Dendritic cell treated with granulocyte-macrophage colony-stimulating factor and Interleukin-4, amounts not matched to agents 40 ng/mL and 50 ng/mL, for 4 days (primary cell): ENCODE data around the gene RIOK2.
"Not testable (repeated sequence)": the region's sequence is repeated elsewhere in the genome, so short reads cannot be mapped to it uniquely, and the experiment has no call there.

Source experiments
- H3K27ac Mint-ChIP-seq: one replicate; pipeline ENCODE4 v1.8.0; 2022; ENCODE audit warnings: mild to moderate bottlenecking, mixed read lengths
- H3K27me3 Mint-ChIP-seq: one replicate; pipeline ENCODE4 v1.8.0; 2022; ENCODE audit warnings: mild to moderate bottlenecking, mixed read lengths
- H3K36me3 Mint-ChIP-seq: one replicate; pipeline ENCODE4 v1.8.0; 2022; ENCODE audit warnings: low read depth, mixed read lengths
- H3K4me1 Mint-ChIP-seq: one replicate; pipeline ENCODE4 v1.8.0; 2022; ENCODE audit warnings: low read depth, mixed read lengths
- H3K4me3 Mint-ChIP-seq: one replicate; pipeline ENCODE4 v1.8.0; 2022; ENCODE audit warnings: mild to moderate bottlenecking, moderate library complexity, mixed read lengths
- H3K9me3 Mint-ChIP-seq: one replicate; pipeline ENCODE4 v1.8.0; 2022; ENCODE audit warnings: mixed read lengths
- intact Hi-C: fragments of 100-400 bp; cut with micrococcal nuclease; formaldehyde crosslinking; loops from one replicate; pipeline ENCODE4 v1.15.0; 2022

The RIOK2 gene

DNA sequence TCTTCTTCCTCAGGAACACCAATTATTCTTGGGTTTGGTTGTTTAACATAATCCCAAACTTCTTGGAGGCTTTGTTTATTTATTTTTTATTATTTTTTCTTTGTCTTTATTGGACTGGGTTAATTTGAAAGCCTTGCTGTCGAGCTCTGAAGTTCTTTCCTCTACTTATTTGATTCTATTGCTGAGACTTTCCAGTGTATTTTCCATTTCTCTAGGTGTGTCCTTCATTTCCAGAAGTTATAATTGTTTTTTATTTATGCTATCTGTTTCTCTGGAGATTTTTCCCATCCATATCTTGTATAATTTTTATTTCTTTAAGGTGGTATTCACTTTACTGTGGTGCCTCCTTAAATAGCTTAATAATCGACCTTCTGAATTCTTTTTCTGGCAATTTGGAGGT lies 8.8 kb upstream of the RIOK2 start:
- peaks cover 12% of the 10 kb centered on the region for H3K9me3 Mint-ChIP-seq
- H3K4me1 Mint-ChIP-seq, result peaks cover 6% of the 10 kb centered on the region
- no peak overlapping the region for H3K4me3 Mint-ChIP-seq
- H3K27ac Mint-ChIP-seq, result no peak overlapping the region
- H3K27me3 Mint-ChIP-seq, result peaks cover 1% of the 10 kb centered on the region
- intact Hi-C loops, result no loop called here
- no peaks in the 10 kb centered on the region for H3K36me3 Mint-ChIP-seq

DNA sequence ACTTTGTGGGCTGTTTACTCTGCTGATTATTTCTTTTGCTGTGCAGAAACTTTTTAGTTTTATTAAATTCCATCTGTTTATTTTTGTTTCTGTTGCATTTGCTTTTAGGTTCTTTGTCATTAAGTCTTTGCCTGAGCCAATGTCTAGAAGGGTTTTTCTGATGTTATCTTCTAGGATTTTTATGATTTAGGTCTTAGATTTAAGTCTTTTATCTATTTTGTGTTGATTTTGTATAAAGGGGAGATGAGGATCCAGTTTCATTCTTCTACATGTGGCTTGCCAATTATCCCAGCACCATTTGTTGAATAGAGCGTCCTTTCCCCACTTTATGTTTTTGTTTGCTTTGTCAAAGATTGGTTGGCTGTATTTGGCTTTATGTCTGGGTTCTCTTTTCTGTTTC lies 6.5 kb upstream of the RIOK2 start:
- intact Hi-C loops, result loop anchor here (5.0 to 10.0 kb wide), 2 partner anchors 1588 to 1635 kb away; partner anchors contain the start of genes ARSK and SKIC3
- H3K36me3 Mint-ChIP-seq, H3K27ac Mint-ChIP-seq, H3K27me3 Mint-ChIP-seq, H3K4me1 Mint-ChIP-seq, H3K4me3 Mint-ChIP-seq: not testable (repeated sequence)
- peaks cover 12% of the 10 kb centered on the region for H3K9me3 Mint-ChIP-seq

DNA sequence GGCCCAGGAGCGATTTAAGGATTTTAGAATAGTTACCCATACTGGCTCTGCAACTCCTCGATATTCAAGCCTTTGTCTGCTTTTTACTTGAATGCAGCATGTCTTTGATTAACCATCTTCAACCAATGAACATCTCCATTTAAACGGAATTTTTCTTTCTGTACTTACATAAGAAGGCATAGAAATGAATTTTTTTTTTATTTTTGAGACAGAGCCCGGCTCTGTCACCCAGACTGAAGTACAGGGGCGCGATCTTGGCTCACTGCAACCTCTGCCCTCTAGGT lies 825 bp upstream of the RIOK2 start:
- Mint-ChIP-seq H3K27me3 (peaks cover 2% of the 10 kb centered on the region), H3K4me1 (peaks cover 30% of the 10 kb centered on the region), H3K4me3 (peak overlapping the region; percentile 89), H3K9me3 (no peaks in the 10 kb centered on the region), H3K27ac (peak overlapping the region; percentile 96), H3K36me3 (peaks cover 37% of the 10 kb centered on the region)
- intact Hi-C loops, result loop anchor here (5.0 to 10.0 kb wide), 2 partner anchors 1629 to 1748 kb away; partner anchors contain the start of genes ARSK and SKIC3

DNA sequence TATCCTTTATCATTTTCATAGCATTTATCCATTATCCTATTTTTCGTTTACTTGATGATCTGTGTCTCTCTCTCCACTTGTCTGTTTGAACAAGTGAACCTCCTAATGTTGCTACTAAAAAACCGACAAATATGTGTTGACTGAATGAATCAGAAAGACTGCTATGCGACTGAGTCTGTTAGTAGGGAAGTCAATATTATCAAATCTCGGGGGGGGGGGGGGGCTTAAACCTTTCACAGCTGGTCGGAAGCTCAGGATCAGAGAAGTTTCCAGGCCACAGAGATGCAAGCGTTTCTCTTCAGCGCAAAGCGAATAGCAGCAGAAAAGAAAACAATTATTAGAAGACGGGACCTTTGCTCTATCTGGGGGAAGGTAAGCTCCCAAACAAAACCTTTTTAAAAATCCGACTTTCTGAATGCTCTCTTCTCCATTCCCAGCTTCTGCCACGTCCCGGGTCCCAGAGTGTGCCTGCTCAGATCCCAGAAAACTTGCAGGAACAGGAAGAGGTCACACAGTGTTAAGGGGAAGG lies 412 bp downstream of the RIOK2 start:
- Mint-ChIP-seq H3K36me3 (peaks cover 49% of the 10 kb centered on the region), H3K27me3 (peaks cover 2% of the 10 kb centered on the region), H3K9me3 (no peaks in the 10 kb centered on the region), H3K4me1 (peaks cover 30% of the 10 kb centered on the region), H3K4me3 (peak overlapping the region; percentile 89), H3K27ac (peak overlapping the region; percentile 96)
- intact Hi-C loops, result loop anchor here (5.0 to 10.0 kb wide), 2 partner anchors 1628 to 1750 kb away; partner anchors contain the start of genes ARSK and SKIC3

DNA sequence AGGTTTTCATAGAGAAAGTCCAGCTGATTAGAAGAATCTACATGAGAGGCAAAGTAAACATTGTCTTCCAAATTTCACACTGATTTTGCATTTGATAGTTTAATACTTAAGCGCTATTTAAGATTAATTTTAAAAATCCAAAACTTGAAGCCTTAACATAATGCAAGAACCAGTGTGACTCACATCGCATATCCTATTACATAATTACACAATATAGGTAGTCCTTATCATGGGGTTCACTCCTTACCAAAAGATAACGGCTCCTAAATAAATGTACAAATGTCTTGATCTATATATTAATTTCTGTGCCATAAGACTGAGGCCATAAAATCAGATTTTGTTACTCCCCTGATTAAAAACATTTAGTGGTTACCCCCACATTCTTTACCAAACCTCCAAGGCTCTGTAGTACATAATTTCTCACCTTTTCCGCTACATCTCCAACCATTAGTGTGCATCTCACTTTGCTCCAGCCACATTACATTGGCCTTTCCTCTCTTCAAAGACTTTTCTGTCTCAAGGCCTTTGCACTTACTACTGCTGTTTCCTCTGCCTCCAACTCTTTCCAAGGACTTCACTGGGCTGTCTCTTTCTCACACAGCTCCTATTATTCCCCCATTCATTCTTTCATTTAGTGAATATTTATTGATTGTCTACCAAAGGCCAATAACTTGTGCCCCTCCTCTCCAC lies 1.0 kb downstream of the RIOK2 start:
- H3K4me1 Mint-ChIP-seq, result peaks cover 30% of the 10 kb centered on the region
- H3K9me3 Mint-ChIP-seq, result no peaks in the 10 kb centered on the region
- intact Hi-C loops, result loop anchor here (5.0 to 10.0 kb wide), 2 partner anchors 1627 to 1750 kb away; partner anchors contain the start of genes ARSK and SKIC3
- H3K27me3 Mint-ChIP-seq, result peaks cover 2% of the 10 kb centered on the region
- peaks cover 55% of the 10 kb centered on the region for H3K36me3 Mint-ChIP-seq
- H3K27ac Mint-ChIP-seq, result peak overlapping the region; percentile 96
- H3K4me3 Mint-ChIP-seq, result peak overlapping the region; percentile 89

DNA sequence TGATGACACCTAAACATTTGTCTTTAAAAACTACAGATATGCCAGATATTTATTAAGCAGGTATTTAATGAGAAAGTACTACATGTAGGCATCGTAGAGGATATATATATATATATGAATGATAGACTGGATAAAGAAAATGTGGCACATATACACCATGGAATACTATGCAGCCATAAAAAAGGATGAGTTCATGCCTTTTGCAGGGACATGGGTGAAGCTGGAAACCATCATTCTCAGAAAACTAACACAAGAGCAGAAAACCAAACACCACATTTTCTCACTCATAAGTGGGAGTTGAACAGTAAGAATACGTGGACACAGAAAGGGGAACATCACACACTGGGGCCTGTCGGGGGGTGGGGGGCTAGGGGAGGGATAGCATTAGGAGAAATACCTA lies 3.6 kb downstream of the RIOK2 start:
- H3K4me3 Mint-ChIP-seq, intact Hi-C loops, H3K9me3 Mint-ChIP-seq, H3K27ac Mint-ChIP-seq, H3K27me3 Mint-ChIP-seq: not testable (repeated sequence)
- peaks cover 27% of the 10 kb centered on the region for H3K4me1 Mint-ChIP-seq
- H3K36me3 Mint-ChIP-seq, result peaks cover 79% of the 10 kb centered on the region

DNA sequence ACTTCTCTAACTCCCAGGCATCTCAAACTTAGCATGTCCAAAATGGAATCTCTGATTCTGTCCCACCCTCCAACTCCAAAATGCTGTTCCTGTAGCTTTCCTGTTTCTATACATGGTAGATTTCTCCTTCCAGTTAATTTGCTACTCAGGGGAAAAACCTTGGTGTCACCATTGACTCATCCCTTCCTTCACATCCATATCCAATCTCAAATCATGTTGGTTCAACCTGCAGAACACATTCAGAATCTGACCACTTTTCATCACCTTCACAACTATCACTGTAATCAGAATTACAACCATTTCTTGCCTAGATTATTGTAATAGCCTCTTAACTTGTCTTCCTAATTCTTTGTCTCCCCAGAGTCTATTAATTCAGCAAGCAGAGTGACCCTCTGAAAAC lies 10.8 kb downstream of the RIOK2 start:
- peaks cover 7% of the 10 kb centered on the region for H3K4me1 Mint-ChIP-seq
- H3K36me3 Mint-ChIP-seq, result peaks cover 91% of the 10 kb centered on the region
- no peak overlapping the region for H3K4me3 Mint-ChIP-seq
- no peak overlapping the region for H3K27ac Mint-ChIP-seq
- H3K9me3 Mint-ChIP-seq, result no peaks in the 10 kb centered on the region
- intact Hi-C loops, result no loop called here
- H3K27me3 Mint-ChIP-seq, result no peaks in the 10 kb centered on the region

DNA sequence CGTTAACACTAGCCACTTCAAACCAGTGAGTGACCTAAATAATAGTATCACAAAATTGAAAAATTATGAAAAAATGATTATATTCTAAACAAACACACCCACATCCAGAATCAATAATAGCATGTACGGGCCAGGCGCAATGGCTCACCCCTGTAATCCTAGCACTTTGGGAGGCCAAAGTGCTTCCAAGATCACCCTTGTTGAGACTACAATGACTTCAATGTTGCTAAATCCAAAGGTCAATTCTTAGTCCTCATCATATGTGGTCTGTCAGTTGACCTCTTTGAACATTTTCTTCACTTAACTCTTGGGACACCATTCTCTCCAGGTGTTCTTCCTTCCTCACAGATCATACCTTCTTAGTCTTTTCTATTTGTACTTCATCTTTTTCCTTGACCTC lies 11.3 kb downstream of the RIOK2 start:
- no peaks in the 10 kb centered on the region for H3K27me3 Mint-ChIP-seq
- H3K9me3 Mint-ChIP-seq, result no peaks in the 10 kb centered on the region
- H3K27ac Mint-ChIP-seq, result no peak overlapping the region
- H3K4me3 Mint-ChIP-seq, result no peak overlapping the region
- peaks cover 85% of the 10 kb centered on the region for H3K36me3 Mint-ChIP-seq
- intact Hi-C loops, result no loop called here
- H3K4me1 Mint-ChIP-seq, result peaks cover 7% of the 10 kb centered on the region

DNA sequence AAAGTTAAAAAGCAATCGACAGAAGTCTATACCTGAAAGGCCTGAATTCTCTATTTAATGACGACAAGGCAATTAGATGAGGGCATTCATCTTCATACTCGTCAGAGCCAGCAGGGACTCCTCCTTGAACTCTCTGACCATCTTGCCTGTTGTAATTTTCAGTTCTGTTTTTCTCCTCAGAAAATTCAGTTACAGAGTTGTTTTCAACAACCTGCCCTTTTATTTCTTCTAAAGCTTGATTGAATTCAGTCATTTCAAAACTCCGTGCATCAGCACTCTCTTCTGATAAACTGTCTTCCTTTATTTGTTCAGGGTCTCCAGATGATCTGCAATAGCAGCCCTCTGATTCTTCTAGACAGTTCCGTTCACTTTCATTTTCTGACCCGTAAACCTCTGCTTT lies 15.6 kb downstream of the RIOK2 start:
- H3K27ac Mint-ChIP-seq, result peak overlapping the region; percentile 81
- peak overlapping the region; percentile 56 for H3K4me3 Mint-ChIP-seq
- no peaks in the 10 kb centered on the region for H3K27me3 Mint-ChIP-seq
- no peaks in the 10 kb centered on the region for H3K9me3 Mint-ChIP-seq
- H3K36me3 Mint-ChIP-seq, result peaks cover 69% of the 10 kb centered on the region
- intact Hi-C loops, result loop anchor here (5.0 kb wide), 1 partner anchor 555 kb away; no protein-coding TSS in a partner anchor
- H3K4me1 Mint-ChIP-seq, result peaks cover 7% of the 10 kb centered on the region

DNA sequence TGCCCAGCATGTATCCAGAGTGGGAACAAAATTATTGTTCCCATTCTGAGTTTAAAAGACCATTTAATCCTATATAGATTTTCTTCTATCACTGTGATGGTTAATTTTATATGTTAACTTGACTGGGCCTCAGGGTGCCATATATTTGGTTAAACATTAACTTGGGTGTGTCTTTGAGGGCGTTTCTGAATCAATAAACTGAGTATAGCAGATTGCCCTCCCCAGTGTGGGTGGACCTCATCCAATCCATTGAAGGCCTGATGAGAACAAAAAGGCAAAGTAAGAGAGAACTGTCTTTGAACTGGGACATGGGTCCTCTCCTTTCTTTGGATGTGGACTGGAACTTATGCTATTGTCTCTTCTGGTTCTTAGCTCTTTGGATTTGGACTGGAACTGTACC lies 17.3 kb downstream of the RIOK2 start:
- Mint-ChIP-seq H3K4me3 (no peak overlapping the region), H3K36me3 (peaks cover 52% of the 10 kb centered on the region), H3K27ac (no peak overlapping the region), H3K27me3 (no peaks in the 10 kb centered on the region), H3K9me3 (no peaks in the 10 kb centered on the region), H3K4me1 (peaks cover 7% of the 10 kb centered on the region)
- intact Hi-C loops, result loop anchor here (5.0 kb wide), 1 partner anchor 553 kb away; no protein-coding TSS in a partner anchor

DNA sequence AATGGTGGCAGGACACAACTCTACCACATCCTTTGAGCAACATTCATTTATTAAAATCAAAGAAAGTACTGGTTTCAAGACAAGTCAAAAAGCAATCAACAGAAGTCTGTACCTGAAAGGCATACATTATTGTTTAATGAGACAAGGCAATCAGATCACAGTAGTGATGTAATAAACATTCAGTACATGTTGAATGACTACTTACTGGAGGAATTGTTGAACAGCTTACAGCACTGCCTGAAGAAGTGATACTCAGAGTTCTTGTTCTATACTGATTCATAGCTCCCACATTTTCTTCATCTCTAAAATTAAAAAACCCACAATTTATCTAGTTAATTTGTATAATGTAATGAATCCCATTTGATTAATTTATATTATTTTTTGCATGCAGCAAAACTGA lies 18.2 kb downstream of the RIOK2 start:
- Mint-ChIP-seq H3K4me3 (no peak overlapping the region), H3K27me3 (no peaks in the 10 kb centered on the region), H3K9me3 (no peaks in the 10 kb centered on the region), H3K27ac (no peak overlapping the region), H3K36me3 (peaks cover 47% of the 10 kb centered on the region), H3K4me1 (peaks cover 7% of the 10 kb centered on the region)
- intact Hi-C loops, result loop anchor here (5.0 kb wide), 1 partner anchor 553 kb away; no protein-coding TSS in a partner anchor

DNA sequence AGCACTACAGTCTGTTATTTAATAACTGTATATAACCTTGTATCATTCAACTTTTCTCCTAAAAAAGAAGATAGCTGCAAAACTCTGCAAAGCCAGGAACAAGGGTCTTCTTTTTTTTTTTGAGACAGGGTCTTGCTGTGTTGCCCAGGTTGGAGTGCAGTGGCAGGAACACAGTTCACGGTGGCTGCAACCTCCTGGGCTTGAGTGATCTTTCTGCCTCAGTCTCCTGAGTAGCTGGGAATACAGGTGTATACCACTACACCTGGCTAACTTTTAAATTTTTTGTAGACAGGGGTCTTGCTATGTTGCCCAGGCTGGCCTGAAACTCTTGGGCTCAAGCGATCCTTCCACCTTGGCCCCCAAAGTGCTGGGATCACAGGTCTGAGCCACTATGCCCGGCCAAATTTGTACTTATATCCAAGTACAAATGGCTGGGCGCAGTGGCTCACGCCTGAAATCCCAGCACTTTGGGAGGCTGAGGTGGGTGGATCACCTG lies 19.2 kb downstream of the RIOK2 start:
- Mint-ChIP-seq H3K4me3 (no peak overlapping the region), H3K9me3 (peaks cover 6% of the 10 kb centered on the region), H3K27me3 (no peaks in the 10 kb centered on the region), H3K36me3 (peaks cover 49% of the 10 kb centered on the region), H3K4me1 (peaks cover 7% of the 10 kb centered on the region), H3K27ac (no peak overlapping the region)
- intact Hi-C loops, result loop anchor here (2.0 kb wide), 1 partner anchor 411 kb away; no protein-coding TSS in a partner anchor

DNA sequence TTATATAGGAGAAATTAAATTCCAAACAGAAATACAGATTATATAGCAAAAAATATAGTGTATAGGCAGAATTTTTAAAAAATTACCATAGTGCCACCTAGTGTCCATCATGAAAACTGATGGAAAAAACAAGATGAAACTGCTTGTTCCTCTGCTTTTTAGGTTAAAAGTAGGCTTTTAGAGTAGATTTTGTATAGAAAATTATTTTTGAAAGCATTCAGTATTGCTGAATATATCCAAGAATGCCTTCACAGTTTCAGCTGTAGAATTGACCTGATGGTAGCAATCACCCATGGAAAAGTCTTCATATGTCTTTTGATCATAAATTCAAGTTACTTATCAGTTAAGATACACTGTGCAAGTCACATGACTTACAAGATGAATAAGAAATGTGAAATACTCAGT lies 19.7 kb downstream of the RIOK2 start:
- Mint-ChIP-seq H3K36me3 (peaks cover 49% of the 10 kb centered on the region), H3K9me3 (peaks cover 10% of the 10 kb centered on the region), H3K27me3 (no peaks in the 10 kb centered on the region), H3K27ac (no peak overlapping the region), H3K4me3 (no peak overlapping the region), H3K4me1 (peaks cover 7% of the 10 kb centered on the region)
- intact Hi-C loops, result loop anchor here (2.0 kb wide), 1 partner anchor 411 kb away; no protein-coding TSS in a partner anchor

DNA sequence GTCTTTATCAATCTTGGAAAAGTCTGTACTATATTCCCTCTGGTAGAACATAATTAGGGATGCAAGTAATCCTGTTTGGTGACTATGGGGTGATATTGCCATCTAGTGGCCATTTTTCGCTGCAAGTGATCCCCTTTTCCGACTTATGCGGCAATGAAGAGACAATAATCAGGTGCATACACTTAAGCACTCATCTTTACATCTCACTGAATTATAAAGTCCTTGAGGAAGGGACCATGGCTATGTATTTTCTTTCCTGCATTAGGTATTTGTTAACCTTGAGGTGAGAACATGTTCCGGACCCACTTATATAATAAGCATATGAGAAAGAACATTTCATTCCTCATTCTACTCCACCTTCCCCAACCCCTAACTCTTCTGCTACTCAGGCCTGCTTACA lies 21.0 kb downstream of the RIOK2 start:
- Mint-ChIP-seq H3K4me3 (no peak overlapping the region), H3K27me3 (no peaks in the 10 kb centered on the region), H3K27ac (no peak overlapping the region), H3K9me3 (peaks cover 23% of the 10 kb centered on the region), H3K4me1 (no peaks in the 10 kb centered on the region), H3K36me3 (peaks cover 51% of the 10 kb centered on the region)
- intact Hi-C loops, result loop anchor here (1.0 to 2.0 kb wide), 3 partner anchors 165 to 409 kb away; no protein-coding TSS in a partner anchor
